GM12878 (cell line): ENCODE results near the gene ZNF324. TPM values are rescaled to one million over a fixed set of nuclear protein-coding genes. Genes with fewer than 3 reads are reported as not detected.

ENCODE experiments used
- ATAC-seq: fragments of 200-7000 bp; cut with Tn5 transposase; 3 replicates; pipeline ENCODE4 v1.9.1; 2020; ENCODE audit warnings: mild to moderate bottlenecking, moderate library complexity
- BruUV-seq: library from RNA; stranded (reverse); fragments of 400-500 nt; replicated peaks from 2 replicates; lab custom pipeline; 2021; lab: Mats Ljungman, UMichigan
- CTCF ChIA-PET: fragments of 300-600 bp; sonication (Branson Sonifier 250); formaldehyde crosslinking; extraction: SDS; loops from one replicate; lab custom pipeline; 2021; ENCODE audit warnings: inconsistent platforms; lab: Yijun Ruan, JAX
- POLR2A ChIA-PET: fragments of 350-600 bp; formaldehyde crosslinking; extraction: SDS; loops from one replicate; lab custom pipeline; 2021; ENCODE audit warnings: inconsistent platforms; lab: Charles Lee
- RAD21 ChIA-PET: fragments of 300-600 bp; sonication (Branson Sonifier 250); formaldehyde crosslinking; loops from one replicate; lab custom pipeline; 2023; ENCODE audit warnings: antibody characterized with exemption; ENCODE audit not compliant: unreplicated experiment; lab: Charles Lee
- SMC1A ChIA-PET: fragments of 300-600 bp; sonication (Branson Sonifier 250); formaldehyde crosslinking; loops from one replicate; lab custom pipeline; 2023; ENCODE audit not compliant: unreplicated experiment, uncharacterized antibody; lab: Charles Lee
- DNase-seq: peaks from one replicate; pipeline ENCODE4 v3.0.0-alpha.2; 2011; ENCODE audit warnings: low read depth, low spot score
- FAIRE-seq: peaks from 3 replicates; lab custom pipeline; 2011; peaks lifted over from hg19 to GRCh38; lab: Jason Lieb, UNC
- H2AFZ ChIP-seq: 2 replicates; pipeline ENCODE4 v1.6.0; 2011; ENCODE audit warnings: low read depth, low read length, control low read depth; ENCODE audit not compliant: control insufficient read depth
- H3K27ac ChIP-seq: 2 replicates; pipeline ENCODE4 v1.5.1; 2011; ENCODE audit warnings: control low read depth; ENCODE audit not compliant: control insufficient read depth, insufficient read depth
- H3K27me3 ChIP-seq, 2 experiments: replicated peaks in 1 of 2; 2 replicates each; pipeline versions ENCODE4 v1.6.0 to v1.6.1; 2011; ENCODE audit warnings: low read length in 1 of 2; ENCODE audit not compliant: control insufficient read depth in 2 of 2, insufficient read depth in 2 of 2
- H3K36me3 ChIP-seq, 2 experiments: 2 replicates each; pipeline ENCODE4 v1.5.1; 2011; ENCODE audit warnings: low read length in 1 of 2; ENCODE audit not compliant: control insufficient read depth in 2 of 2, insufficient read depth in 2 of 2
- H3K4me1 ChIP-seq: 2 replicates; pipeline ENCODE4 v1.6.1; 2011; ENCODE audit warnings: mild to moderate bottlenecking, low read length, moderate library complexity, mixed read lengths; ENCODE audit not compliant: control insufficient read depth, insufficient read depth
- H3K4me2 ChIP-seq: 2 replicates; pipeline ENCODE4 v1.6.0; 2011; ENCODE audit warnings: control low read depth; ENCODE audit not compliant: control insufficient read depth, insufficient read depth
- H3K4me3 ChIP-seq: fragments of 200-600 bp; sonication (generic); 2 replicates; pipeline ENCODE4 v1.5.1; 2016
- H3K79me2 ChIP-seq: 2 replicates; pipeline ENCODE4 v1.6.0; 2011; ENCODE audit warnings: low read length; ENCODE audit not compliant: control insufficient read depth, insufficient read depth
- H3K9ac ChIP-seq: 2 replicates; pipeline ENCODE4 v1.8.0; 2011; ENCODE audit warnings: low read length, control low read depth, mixed read lengths; ENCODE audit not compliant: control insufficient read depth, insufficient read depth
- H3K9me3 ChIP-seq: replicated peaks from 3 replicates; pipeline ENCODE4 v1.5.1; 2011; ENCODE audit warnings: mild to moderate bottlenecking, low read length; ENCODE audit not compliant: control insufficient read depth, insufficient read depth
- H4K20me1 ChIP-seq: 2 replicates; pipeline ENCODE4 v1.6.0; 2011; ENCODE audit not compliant: control insufficient read depth, insufficient read depth
- CBX3 ChIP-seq: fragments of 200-600 bp; sonication (generic); IDR thresholded peaks from 2 replicates; pipeline ENCODE4 v1.6.1; 2016; ENCODE audit warnings: low read depth, borderline replicate concordance
- EED ChIP-seq: sonication (generic); IDR thresholded peaks from 2 replicates; pipeline ENCODE4 v1.6.1; 2016; ENCODE audit warnings: antibody characterized with exemption, low read depth
- ETV6 ChIP-seq, 2 experiments: fragments of 450-650 bp in 1 of 2; IDR thresholded peaks in 1 of 2; conservative IDR thresholded peaks in 1 of 2; 2 replicates each; pipeline ENCODE4 v1.6.1; 2014; ENCODE audit warnings: antibody characterized with exemption in 1 of 2, borderline replicate concordance in 1 of 2, low read depth in 1 of 2, mild to moderate bottlenecking in 1 of 2, moderate library complexity in 1 of 2
- IRF3 ChIP-seq: fragments of 450-650 bp; IDR thresholded peaks from 2 replicates; pipeline ENCODE4 v1.6.1; 2014; ENCODE audit warnings: mild to moderate bottlenecking
- NFYA ChIP-seq: IDR thresholded peaks from 2 replicates; pipeline ENCODE4 v1.6.1; 2011; ENCODE audit warnings: low read depth, mild to moderate bottlenecking, low read length, improper control_type of control experiment, borderline replicate concordance
- PBX3 ChIP-seq: IDR thresholded peaks from 2 replicates; pipeline ENCODE4 v1.6.1; 2011; ENCODE audit warnings: mild to moderate bottlenecking, low read depth, low read length, moderate library complexity; ENCODE audit not compliant: insufficient replicate concordance
- RAD21 ChIP-seq: IDR thresholded peaks from 2 replicates; pipeline ENCODE4 v1.6.1; 2011; ENCODE audit warnings: mild to moderate bottlenecking, low read depth, low read length, moderate library complexity; ENCODE audit not compliant: insufficient read depth
- RELA ChIP-seq: fragments of 450-650 bp; IDR thresholded peaks from 2 replicates; pipeline ENCODE4 v1.8.0; 2014; ENCODE audit warnings: borderline replicate concordance; ENCODE audit not compliant: partially characterized antibody
- TCF3 ChIP-seq: IDR thresholded peaks from 2 replicates; pipeline ENCODE4 v1.6.1; 2012; ENCODE audit warnings: low read depth, mild to moderate bottlenecking, low read length, borderline replicate concordance; ENCODE audit not compliant: insufficient read depth
- USF2 ChIP-seq: IDR thresholded peaks from 2 replicates; pipeline ENCODE4 v1.6.1; 2011; ENCODE audit warnings: low read depth, low read length, improper control_type of control experiment, borderline replicate concordance
- ZBED1 ChIP-seq: IDR thresholded peaks from 2 replicates; pipeline ENCODE4 v1.6.1; 2016; ENCODE audit warnings: borderline replicate concordance
- ZSCAN29 ChIP-seq: fragments of 450-650 bp; IDR thresholded peaks from 2 replicates; pipeline ENCODE4 v1.6.1; 2017; ENCODE audit warnings: mild to moderate bottlenecking, moderate library complexity
- WGBS: methylation state at CpG from one replicate; pipeline ENCODE4 v1.1.6; 2016; ENCODE audit warnings: low lambda C conversion rate; ENCODE audit not compliant: insufficient replicate concordance, insufficient coverage; ENCODE audit errors: missing lambda C conversion rate; 5-methylcytosine and 5-hydroxymethylcytosine counted together
- in situ Hi-C: fragments of 300-500 bp; cut with MboI; formaldehyde crosslinking; loops from 9 replicates; pipeline ENCODE4 v1.14.3; 2018; ENCODE audit warnings: mixed read lengths
- intact Hi-C: fragments of 100-400 bp; cut with micrococcal nuclease; formaldehyde crosslinking; loops from one replicate; pipeline ENCODE4 v1.14.2; 2022; ENCODE audit not compliant: unreplicated experiment
- polyA plus RNA-seq, 11 experiments: library from polyadenylated mRNA; depleted of rRNA in 4 of 11; unstranded in 6 of 11; stranded (reverse) in 5 of 11; fragments of >200 nt; fragmentation: Nextera tagmentation in 4 of 11; fragmentation: Illumina TruSeq in 1 of 11; extraction: Ambion mirVana in 4 of 11; extraction: Trizol in 1 of 11; gene quantifications; 1 replicate in 1 of 11; 2 replicates in 10 of 11; pipeline versions ENCODE4 v1.2.1 to v1.2.3, GENCODE V29; 2011 to 2016; ENCODE audit warnings: inconsistent platforms in 2 of 11, missing spikeins in 2 of 11, low read depth in 1 of 11
- total RNA-seq, 4 experiments: library from RNA; depleted of rRNA in 3 of 4; stranded (reverse); fragments of >200 nt in 3 of 4; fragmentation: Illumina TruSeq in 1 of 4; extraction: Trizol in 1 of 4; gene quantifications; 2 replicates each; pipeline versions ENCODE4 v1.2.1 to v1.2.3, GENCODE V29; 2013 to 2021
- TF ChIP-seq, protein P1 (sequence below): IDR thresholded peaks from 2 replicates; pipeline ENCODE4 v1.6.1; 2012; ENCODE audit warnings: mild to moderate bottlenecking, low read depth, low read length

ZNF324 gene
- total and polyA plus RNA-seq, 10 of the 15 experiments (the other 5 are each of a cell fraction or from before 2014, with no cell fraction given) = 0.71 to 13.9 (median 7.0) TPM

DNA sequence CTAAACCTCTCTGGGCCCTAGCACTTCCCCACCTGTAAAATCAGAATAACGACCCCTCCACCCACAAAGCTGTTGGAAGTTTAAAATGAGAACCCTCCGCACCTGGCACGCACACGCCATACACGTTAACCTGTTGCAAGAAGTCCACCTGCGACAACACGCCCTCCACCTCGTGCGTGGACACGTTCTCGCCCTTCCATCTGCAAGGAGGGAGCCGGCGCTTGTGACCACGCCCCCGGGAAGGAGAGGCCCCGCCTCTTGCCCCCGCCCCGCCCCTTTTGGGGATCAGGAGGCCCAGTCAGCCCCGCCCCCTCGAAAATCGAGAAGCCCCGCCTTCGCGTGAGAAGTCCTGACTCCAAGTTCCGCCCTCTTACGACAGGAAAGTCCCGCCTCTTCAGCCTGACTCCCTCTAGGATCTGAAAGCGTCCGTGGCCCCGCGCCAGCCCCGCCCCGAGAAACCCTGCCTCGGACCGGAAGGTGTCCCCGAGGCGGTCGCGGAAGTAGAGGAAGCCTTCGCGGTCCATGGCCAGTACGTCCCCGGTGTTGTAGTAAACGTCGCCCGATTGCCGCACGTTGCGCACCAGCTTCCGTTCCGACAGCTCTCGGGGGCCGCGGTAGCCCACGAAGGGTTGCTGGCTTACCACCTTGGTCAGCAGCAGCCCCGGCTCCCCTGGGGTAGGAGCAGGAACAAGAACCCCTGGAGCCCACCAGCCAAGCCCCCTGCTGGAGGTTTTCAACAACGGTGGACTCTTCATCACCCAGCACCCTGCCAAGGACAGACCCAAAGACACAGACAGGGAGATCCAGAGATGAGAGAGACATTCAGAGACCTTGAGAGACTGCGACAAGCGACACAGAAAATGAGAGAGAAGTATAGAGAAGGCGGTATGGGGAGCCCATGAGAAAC lies 32.4 kb downstream of the ZNF324 start (continued):
- TF ChIP-seq, protein P1, sequence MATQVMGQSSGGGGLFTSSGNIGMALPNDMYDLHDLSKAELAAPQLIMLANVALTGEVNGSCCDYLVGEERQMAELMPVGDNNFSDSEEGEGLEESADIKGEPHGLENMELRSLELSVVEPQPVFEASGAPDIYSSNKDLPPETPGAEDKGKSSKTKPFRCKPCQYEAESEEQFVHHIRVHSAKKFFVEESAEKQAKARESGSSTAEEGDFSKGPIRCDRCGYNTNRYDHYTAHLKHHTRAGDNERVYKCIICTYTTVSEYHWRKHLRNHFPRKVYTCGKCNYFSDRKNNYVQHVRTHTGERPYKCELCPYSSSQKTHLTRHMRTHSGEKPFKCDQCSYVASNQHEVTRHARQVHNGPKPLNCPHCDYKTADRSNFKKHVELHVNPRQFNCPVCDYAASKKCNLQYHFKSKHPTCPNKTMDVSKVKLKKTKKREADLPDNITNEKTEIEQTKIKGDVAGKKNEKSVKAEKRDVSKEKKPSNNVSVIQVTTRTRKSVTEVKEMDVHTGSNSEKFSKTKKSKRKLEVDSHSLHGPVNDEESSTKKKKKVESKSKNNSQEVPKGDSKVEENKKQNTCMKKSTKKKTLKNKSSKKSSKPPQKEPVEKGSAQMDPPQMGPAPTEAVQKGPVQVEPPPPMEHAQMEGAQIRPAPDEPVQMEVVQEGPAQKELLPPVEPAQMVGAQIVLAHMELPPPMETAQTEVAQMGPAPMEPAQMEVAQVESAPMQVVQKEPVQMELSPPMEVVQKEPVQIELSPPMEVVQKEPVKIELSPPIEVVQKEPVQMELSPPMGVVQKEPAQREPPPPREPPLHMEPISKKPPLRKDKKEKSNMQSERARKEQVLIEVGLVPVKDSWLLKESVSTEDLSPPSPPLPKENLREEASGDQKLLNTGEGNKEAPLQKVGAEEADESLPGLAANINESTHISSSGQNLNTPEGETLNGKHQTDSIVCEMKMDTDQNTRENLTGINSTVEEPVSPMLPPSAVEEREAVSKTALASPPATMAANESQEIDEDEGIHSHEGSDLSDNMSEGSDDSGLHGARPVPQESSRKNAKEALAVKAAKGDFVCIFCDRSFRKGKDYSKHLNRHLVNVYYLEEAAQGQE = peak; percentile 56
- no peak for TF ChIP-seq NFYA
- peak; percentile 67; the same call in 1 of the 2 replicates for TF ChIP-seq ZSCAN29
- peak; percentile 63; the same call in 1 of the 2 replicates for TF ChIP-seq EED

- in situ Hi-C loops = no loop called here
- Histone ChIP-seq H3K27me3 (no peaks in the 10 kb centered on the region), H3K4me3 (0 out of 2 replicates have a peak overlapping the region, but pooled peaks have one; percentile 66), H3K9ac (no peak overlapping the region), H4K20me1 (no peaks in the 10 kb centered on the region), H3K9me3 (no peaks in the 10 kb centered on the region; the same call in 2 of the 3 replicates), H3K4me2 (peak overlapping the region; percentile 78), H3K4me1 (peaks cover 8% of the 10 kb centered on the region), H3K36me3 (no peaks in the 10 kb centered on the region), H3K79me2 (peaks cover 11% of the 10 kb centered on the region), H3K27ac (no peak overlapping the region), H2AFZ (no peak overlapping the region)
- ATAC-seq (no peak), DNase-seq (no peak), FAIRE-seq (no peak)
- CTCF ChIA-PET = interaction anchor here (2.3 to 4.2 kb wide), 3 partner anchors 11 to 19 kb away, joined by 10 to 24 read pairs (median 12); partner anchors contain the start of gene ZBTB45
- no TSS peak for BruUV-seq
- SMC1A ChIA-PET = interaction anchor here (1.1 to 2.6 kb wide), 2 partner anchors 11 to 12 kb away, joined by 3 to 16 read pairs; partner anchors contain the start of gene SLC27A5
- intact Hi-C loops = no loop called here
- 97% methylated on average over 14 of the region's 14 CpGs for WGBS
- POLR2A ChIA-PET = interaction anchor here (0.6 to 1.9 kb wide), 3 partner anchors 12 to 211 kb away, joined by 3 to 9 read pairs (median 6); partner anchors contain the start of gene ZNF497
- RAD21 ChIA-PET = no interaction called here
- TF ChIP-seq ZBED1 = no peak
- no peak for TF ChIP-seq RELA
- no peak for TF ChIP-seq CBX3
- TF ChIP-seq ETV6 (conservative IDR thresholded peaks at IDR 0.05 in 1 of 2, IDR thresholded peaks at IDR 0.05 in 1 of 2; ENCODE audit: borderline replicate concordance in 1 of 2, low read depth in 1 of 2) = no peak
- TF ChIP-seq IRF3 = no peak
- no peak for TF ChIP-seq PBX3
- no peak for TF ChIP-seq TCF3
- TF ChIP-seq USF2 = no peak
- TF ChIP-seq RAD21 = no peak
These were observed 33.4 kb downstream of the ZNF324 start for GRCh38 chr19:58500242-58500641.
